Left lung (tissue), 10 donors: Measurements from ENCODE around the gene B3GAT2. TPM values are rescaled to one million over a fixed set of nuclear protein-coding genes. Genes with fewer than 3 reads are reported as not detected.

Source experiments
- ATAC-seq: fragments of 200-7000 bp; cut with Tn5 transposase; one replicate; pipeline ENCODE4 v1.9.1; 2020; ENCODE audit warnings: moderate library complexity
- DNase-seq, 4 donors: peaks; one replicate each; pipeline ENCODE4 v3.0.0-alpha.2; 2013 to 2020
- H3K27ac ChIP-seq, 2 donors: fragments of 200-600 bp; sonication (generic) in 1 of 2; one replicate each; pipeline versions ENCODE4 v1.5.0 to v1.8.0; 2020 to 2021
- H3K27me3 ChIP-seq, 2 donors: fragments of 200-600 bp; sonication (generic) in 1 of 2; one replicate each; pipeline versions ENCODE4 v1.5.0 to v1.8.0; 2020 to 2021
- H3K36me3 ChIP-seq, 2 donors: fragments of 200-600 bp; sonication (generic) in 1 of 2; one replicate each; pipeline versions ENCODE4 v1.5.0 to v1.8.0; 2020 to 2021
- H3K4me1 ChIP-seq, 2 donors: fragments of 200-600 bp; one replicate each; pipeline ENCODE4 v1.8.0; 2021
- H3K4me3 ChIP-seq, 2 donors: fragments of 200-600 bp; sonication (generic) in 1 of 2; one replicate each; pipeline versions ENCODE4 v1.5.0 to v1.8.0; 2020 to 2021; ENCODE audit warnings: mild to moderate bottlenecking in 1 of 2
- H3K9me3 ChIP-seq, 2 donors: fragments of 200-600 bp; sonication (generic) in 1 of 2; one replicate each; pipeline versions ENCODE4 v1.5.0 to v1.8.0; 2020 to 2021
- intact Hi-C, 2 donors: fragments of 100-400 bp; cut with DNase I; formaldehyde crosslinking; loops; one replicate each; pipeline versions ENCODE4 v1.11.2 to v1.14.2; 2022
- polyA plus RNA-seq, 6 donors: library from polyadenylated mRNA; unstranded; fragments of 120-200 nt; gene quantifications; one replicate each; pipeline ENCODE4 v1.2.1, GENCODE V29; 2013; ENCODE audit not compliant: insufficient read length in 6 of 6
- total RNA-seq, 2 donors: library from RNA; stranded (reverse); fragmentation: NEBNext Ultra II Directional; extraction: Animal tissue kit (Norgen Biotek cat#: 25700); gene quantifications; one replicate each; pipeline ENCODE4 v1.2.1, GENCODE V29; 2021
- TF ChIP-seq, protein P1 (sequence below), 2 donors: fragments of 200-600 bp; sonication (generic) in 1 of 2; IDR thresholded peaks; one replicate each; pipeline versions ENCODE4 v1.5.0 to v1.8.0; 2021; ENCODE audit warnings: antibody characterized with exemption in 2 of 2
- donor health status: DM: no; HTN: yes; CAD: no.
- donor health status: DM: no; HTN: no; CAD: no.

B3GAT2 gene
- total and polyA plus RNA-seq, 8 donors = 0.03 to 2.9 (median 2.0) TPM; not detected in 1

- ATAC-seq (no peak), DNase-seq (no peak)
- no peaks in the 10 kb centered on the region for H3K27me3 ChIP-seq
- H3K27ac ChIP-seq = no peak overlapping the region
- H3K9me3 ChIP-seq = no peaks in the 10 kb centered on the region
- no peaks in the 10 kb centered on the region for H3K4me1 ChIP-seq
- H3K36me3 ChIP-seq = peaks cover 0 to 6% of the 10 kb centered on the region in 2 donors
- TF ChIP-seq, protein P1, sequence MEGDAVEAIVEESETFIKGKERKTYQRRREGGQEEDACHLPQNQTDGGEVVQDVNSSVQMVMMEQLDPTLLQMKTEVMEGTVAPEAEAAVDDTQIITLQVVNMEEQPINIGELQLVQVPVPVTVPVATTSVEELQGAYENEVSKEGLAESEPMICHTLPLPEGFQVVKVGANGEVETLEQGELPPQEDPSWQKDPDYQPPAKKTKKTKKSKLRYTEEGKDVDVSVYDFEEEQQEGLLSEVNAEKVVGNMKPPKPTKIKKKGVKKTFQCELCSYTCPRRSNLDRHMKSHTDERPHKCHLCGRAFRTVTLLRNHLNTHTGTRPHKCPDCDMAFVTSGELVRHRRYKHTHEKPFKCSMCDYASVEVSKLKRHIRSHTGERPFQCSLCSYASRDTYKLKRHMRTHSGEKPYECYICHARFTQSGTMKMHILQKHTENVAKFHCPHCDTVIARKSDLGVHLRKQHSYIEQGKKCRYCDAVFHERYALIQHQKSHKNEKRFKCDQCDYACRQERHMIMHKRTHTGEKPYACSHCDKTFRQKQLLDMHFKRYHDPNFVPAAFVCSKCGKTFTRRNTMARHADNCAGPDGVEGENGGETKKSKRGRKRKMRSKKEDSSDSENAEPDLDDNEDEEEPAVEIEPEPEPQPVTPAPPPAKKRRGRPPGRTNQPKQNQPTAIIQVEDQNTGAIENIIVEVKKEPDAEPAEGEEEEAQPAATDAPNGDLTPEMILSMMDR (IDR thresholded peaks at IDR 0.05) = no peak
- intact Hi-C loops = no loop called here
- no peak overlapping the region for H3K4me3 ChIP-seq
Measured at GRCh38 chr6:70847106-70848084, 109.5 kb downstream of the B3GAT2 start.

DNA sequence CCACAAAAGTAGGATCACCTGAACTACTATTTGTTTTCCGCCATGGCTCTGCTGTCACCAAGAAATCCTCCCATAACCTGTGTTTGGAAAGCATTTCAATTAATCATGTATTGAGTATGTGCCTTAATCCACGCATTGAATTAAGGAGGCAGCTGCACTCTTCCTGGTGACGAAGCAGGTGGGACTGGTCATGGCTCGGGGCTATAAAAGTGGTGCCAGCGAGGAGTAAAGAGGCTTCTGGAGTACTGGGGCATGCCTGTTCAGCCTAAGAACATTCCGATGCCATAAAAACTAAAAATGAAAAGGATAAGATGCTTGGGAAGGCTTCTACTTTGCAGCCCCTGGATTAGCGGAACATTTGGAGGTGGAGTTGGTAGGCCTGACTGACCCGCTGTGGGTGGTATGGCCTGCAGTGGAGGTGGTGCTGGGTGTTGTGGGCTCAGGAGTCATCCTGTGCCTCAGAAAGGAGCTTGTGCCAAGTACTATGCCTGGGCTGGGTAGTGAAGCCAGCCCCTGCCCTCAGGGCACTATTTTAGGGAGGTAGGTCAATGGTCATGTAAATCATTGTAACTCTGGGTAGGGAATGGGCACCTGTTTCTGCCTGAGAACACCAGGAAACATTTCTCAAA, 110.5 kb downstream of the B3GAT2 start:
- Histone ChIP-seq H3K27me3 (no peaks in the 10 kb centered on the region), H3K4me3 (no peak overlapping the region), H3K27ac (no peak overlapping the region), H3K9me3 (no peaks in the 10 kb centered on the region), H3K36me3 (peaks cover 0 to 6% of the 10 kb centered on the region in 2 donors), H3K4me1 (no peaks in the 10 kb centered on the region)
- DNase-seq (no peak), ATAC-seq (no peak)
- intact Hi-C loops = no loop called here
- TF ChIP-seq, protein P1 (IDR thresholded peaks at IDR 0.05) = no peak

- intact Hi-C loops = no loop called here
- H3K4me3 ChIP-seq = no peak overlapping the region
- TF ChIP-seq, protein P1 (IDR thresholded peaks at IDR 0.05) = no peak
- DNase-seq (no peak), ATAC-seq (no peak)
- peaks cover 0 to 6% of the 10 kb centered on the region in 2 donors for H3K36me3 ChIP-seq
- no peak overlapping the region for H3K27ac ChIP-seq
- no peaks in the 10 kb centered on the region for H3K4me1 ChIP-seq
- no peaks in the 10 kb centered on the region for H3K9me3 ChIP-seq
- H3K27me3 ChIP-seq = no peaks in the 10 kb centered on the region
Measured at GRCh38 chr6:70844301-70844700, 112.6 kb downstream of the B3GAT2 start.

- intact Hi-C loops = no loop called here
- Histone ChIP-seq H3K27ac (no peak overlapping the region), H3K36me3 (peaks cover 0 to 6% of the 10 kb centered on the region in 2 donors), H3K4me1 (no peaks in the 10 kb centered on the region), H3K27me3 (no peaks in the 10 kb centered on the region), H3K9me3 (no peaks in the 10 kb centered on the region), H3K4me3 (no peak overlapping the region)
- TF ChIP-seq, protein P1 (IDR thresholded peaks at IDR 0.05) = no peak
- no peak for ATAC-seq
- no peak for DNase-seq
Measured at GRCh38 chr6:70843328-70843918, 113.4 kb downstream of the B3GAT2 start.

GRCh38 chr6:70842541-70842940, 114.3 kb downstream of the B3GAT2 start:
- intact Hi-C loops = no loop called here
- no peak for ATAC-seq
- peak in 1 of 4 donors; percentile 51 for DNase-seq
- no peaks in the 10 kb centered on the region for H3K27me3 ChIP-seq
- no peaks in the 10 kb centered on the region for H3K9me3 ChIP-seq
- H3K36me3 ChIP-seq = peaks cover 0 to 6% of the 10 kb centered on the region in 2 donors
- TF ChIP-seq, protein P1 (IDR thresholded peaks at IDR 0.05) = no peak
- no peak overlapping the region for H3K4me3 ChIP-seq
- H3K4me1 ChIP-seq = no peaks in the 10 kb centered on the region
- H3K27ac ChIP-seq = no peak overlapping the region
